Measurements from ENCODE around the gene FTO.

The FTO gene

GRCh38 chr16:54174750-54175149, 470.8 kb downstream of the FTO start:
- no peaks in the 10 kb centered on the region for H3K4me1 ChIP-seq (ENCODE audit: low read length)
- no peaks in the 10 kb centered on the region for H4K20me1 ChIP-seq (ENCODE audit: insufficient read depth, low read length)
- no peak overlapping the region for H3K4me3 ChIP-seq (ENCODE audit: low read length)
- H3K9me2 ChIP-seq (replicated peaks; ENCODE audit: insufficient read depth, low read length), result no peaks in the 10 kb centered on the region
- H3K36me3 ChIP-seq (replicated peaks; ENCODE audit: insufficient read depth, low read length), result no peaks in the 10 kb centered on the region
- no peaks in the 10 kb centered on the region for H3F3A ChIP-seq (ENCODE audit: insufficient read depth, low read length)
- H3K27ac ChIP-seq (ENCODE audit: low read length), result no peak overlapping the region
- H3K27me3 ChIP-seq (replicated peaks; ENCODE audit: insufficient read depth, low read length), result no peaks in the 10 kb centered on the region
- TF ChIP-seq EZH2phosphoT487 (IDR thresholded peaks at IDR 0.05; ENCODE audit: low read length) (no peak), EZH2 (optimal IDR thresholded peaks at IDR 0.05; ENCODE audit: low read depth, low read length) (no peak), CTCF (IDR thresholded peaks at IDR 0.05; ENCODE audit: low read length) (no peak)
- no peak overlapping the region for H3K9ac ChIP-seq (ENCODE audit: low read length)
- no peak overlapping the region for H3K4me2 ChIP-seq (ENCODE audit: low read depth, low read length)
- no peak overlapping the region for H2AFZ ChIP-seq (ENCODE audit: low read length)
- no peaks in the 10 kb centered on the region for H3K79me2 ChIP-seq (ENCODE audit: low read length)
- DNase-seq, result no peak
- H3K9me3 ChIP-seq (replicated peaks; ENCODE audit: insufficient read depth, low read length), result no peaks in the 10 kb centered on the region

GRCh38 chr16:54175169-54175551, 471.2 kb downstream of the FTO start:
- H3K9me2 ChIP-seq (replicated peaks; ENCODE audit: insufficient read depth, low read length), result no peaks in the 10 kb centered on the region
- H3K4me3 ChIP-seq (ENCODE audit: low read length), result no peak overlapping the region
- H3F3A ChIP-seq (ENCODE audit: insufficient read depth, low read length), result no peaks in the 10 kb centered on the region
- H3K27ac ChIP-seq (ENCODE audit: low read length), result no peak overlapping the region
- H3K36me3 ChIP-seq (replicated peaks; ENCODE audit: insufficient read depth, low read length), result no peaks in the 10 kb centered on the region
- no peaks in the 10 kb centered on the region for H3K4me1 ChIP-seq (ENCODE audit: low read length)
- no peak for TF ChIP-seq EZH2phosphoT487 (IDR thresholded peaks at IDR 0.05; ENCODE audit: low read length)
- no peak for TF ChIP-seq EZH2 (optimal IDR thresholded peaks at IDR 0.05; ENCODE audit: low read depth, low read length)
- no peak for TF ChIP-seq CTCF (IDR thresholded peaks at IDR 0.05; ENCODE audit: low read length)
- no peaks in the 10 kb centered on the region for H3K27me3 ChIP-seq (replicated peaks; ENCODE audit: insufficient read depth, low read length)
- H2AFZ ChIP-seq (ENCODE audit: low read length), result no peak overlapping the region
- no peak for DNase-seq
- H3K4me2 ChIP-seq (ENCODE audit: low read depth, low read length), result no peak overlapping the region
- no peaks in the 10 kb centered on the region for H3K79me2 ChIP-seq (ENCODE audit: low read length)
- H4K20me1 ChIP-seq (ENCODE audit: insufficient read depth, low read length), result no peaks in the 10 kb centered on the region
- H3K9me3 ChIP-seq (replicated peaks; ENCODE audit: insufficient read depth, low read length), result no peaks in the 10 kb centered on the region
- H3K9ac ChIP-seq (ENCODE audit: low read length), result no peak overlapping the region

GRCh38 chr16:54175552-54176375, 471.8 kb downstream of the FTO start:
- no peak for DNase-seq
- no peaks in the 10 kb centered on the region for H3K79me2 ChIP-seq (ENCODE audit: low read length)
- H3K27ac ChIP-seq (ENCODE audit: low read length), result no peak overlapping the region
- no peaks in the 10 kb centered on the region for H4K20me1 ChIP-seq (ENCODE audit: insufficient read depth, low read length)
- no peaks in the 10 kb centered on the region for H3K9me2 ChIP-seq (replicated peaks; ENCODE audit: insufficient read depth, low read length)
- H3K4me2 ChIP-seq (ENCODE audit: low read depth, low read length), result no peak overlapping the region
- TF ChIP-seq EZH2 (optimal IDR thresholded peaks at IDR 0.05; ENCODE audit: low read depth, low read length) (no peak), EZH2phosphoT487 (IDR thresholded peaks at IDR 0.05; ENCODE audit: low read length) (no peak), CTCF (IDR thresholded peaks at IDR 0.05; ENCODE audit: low read length) (no peak)
- no peaks in the 10 kb centered on the region for H3K4me1 ChIP-seq (ENCODE audit: low read length)
- no peaks in the 10 kb centered on the region for H3K36me3 ChIP-seq (replicated peaks; ENCODE audit: insufficient read depth, low read length)
- H3K4me3 ChIP-seq (ENCODE audit: low read length), result no peak overlapping the region
- no peak overlapping the region for H3K9ac ChIP-seq (ENCODE audit: low read length)
- no peaks in the 10 kb centered on the region for H3F3A ChIP-seq (ENCODE audit: insufficient read depth, low read length)
- no peaks in the 10 kb centered on the region for H3K27me3 ChIP-seq (replicated peaks; ENCODE audit: insufficient read depth, low read length)
- H3K9me3 ChIP-seq (replicated peaks; ENCODE audit: insufficient read depth, low read length), result no peaks in the 10 kb centered on the region
- no peak overlapping the region for H2AFZ ChIP-seq (ENCODE audit: low read length)
